GM12891 (cell line): ENCODE measurements around the gene ARHGEF37.

ENCODE experiments used
- PAX5 ChIP-seq: IDR thresholded peaks from 2 replicates; pipeline ENCODE4 v1.6.1; 2011; ENCODE audit warnings: low read length, moderate library complexity, mild to moderate bottlenecking; ENCODE audit not compliant: insufficient read depth, severe bottlenecking
- POLR2A ChIP-seq: IDR thresholded peaks from 2 replicates; pipeline ENCODE4 v1.6.1; 2011; ENCODE audit warnings: low read depth, low read length, control low read depth
- POLR2AphosphoS5 ChIP-seq: IDR thresholded peaks from 2 replicates; pipeline ENCODE4 v1.6.1; 2011; ENCODE audit warnings: low read depth, low read length, control low read depth
- POU2F2 ChIP-seq: IDR thresholded peaks from 2 replicates; pipeline ENCODE4 v1.6.1; 2011; ENCODE audit warnings: low read depth, mild to moderate bottlenecking, control low read depth, low read length, moderate library complexity
- SPI1 ChIP-seq: IDR thresholded peaks from 2 replicates; pipeline ENCODE4 v1.6.1; 2011; ENCODE audit warnings: low read depth, low read length, control low read depth
- TAF1 ChIP-seq: IDR thresholded peaks from 2 replicates; pipeline ENCODE4 v1.6.1; 2011; ENCODE audit warnings: low read depth, low read length, control low read depth

GRCh38 chr5:149605354-149605997 lies 24.2 kb downstream of the ARHGEF37 start:
- TF ChIP-seq SPI1 (no peak), POLR2A (no peak), POLR2AphosphoS5 (no peak), POU2F2 (no peak), TAF1 (no peak), PAX5 (no peak)
